ENCODE results near the gene ARPC5L. TPM values are rescaled to one million over a fixed set of nuclear protein-coding genes. Genes with fewer than 3 reads are reported as not detected.
"Not testable (repeated sequence)": the region's sequence is repeated elsewhere in the genome, so short reads cannot be mapped to it uniquely, and the experiment has no call there.

Gene ARPC5L
- total RNA-seq, 1 donor from 2014 or later = 36.3 TPM

GRCh38 chr9:124839612-124840299 lies 22.2 kb upstream of the ARPC5L start:
- no peaks in the 10 kb centered on the region for H3K36me3 ChIP-seq (ENCODE audit: control insufficient read depth, insufficient read depth, low read length)
- peak; percentile 64 for TF ChIP-seq CTCF (IDR thresholded peaks at IDR 0.05; ENCODE audit: insufficient read depth, low read length, poor library complexity, severe bottlenecking)
- H3K27me3 ChIP-seq (ENCODE audit: control insufficient read depth, insufficient read depth, low read length) = no peaks in the 10 kb centered on the region
- H3K4me3 ChIP-seq (ENCODE audit: low read depth, low read length) = no peak overlapping the region
- DNase-seq (ENCODE audit: low read depth) = no peak

GRCh38 chr9:124840300-124840833 lies 21.6 kb upstream of the ARPC5L start:
- peak; percentile 46 for TF ChIP-seq CTCF (IDR thresholded peaks at IDR 0.05; ENCODE audit: insufficient read depth, low read length, poor library complexity, severe bottlenecking)

GRCh38 chr9:124841075-124841821 lies 20.7 kb upstream of the ARPC5L start:
- Histone ChIP-seq H3K4me3 (ENCODE audit: low read depth, low read length) (no peak overlapping the region), H3K36me3 (ENCODE audit: control insufficient read depth, insufficient read depth, low read length) (no peaks in the 10 kb centered on the region), H3K27me3 (ENCODE audit: control insufficient read depth, insufficient read depth, low read length) (no peaks in the 10 kb centered on the region)
- DNase-seq (ENCODE audit: low read depth) = no peak
- TF ChIP-seq CTCF (IDR thresholded peaks at IDR 0.05; ENCODE audit: insufficient read depth, low read length, poor library complexity, severe bottlenecking) = no peak

More at GRCh38 chr9:124840300-124840833, 21.6 kb upstream of the ARPC5L start:
- no peaks in the 10 kb centered on the region for H3K27me3 ChIP-seq (ENCODE audit: control insufficient read depth, insufficient read depth, low read length)
- no peak overlapping the region for H3K4me3 ChIP-seq (ENCODE audit: low read depth, low read length)
- no peak for DNase-seq (ENCODE audit: low read depth)
- H3K36me3 ChIP-seq (ENCODE audit: control insufficient read depth, insufficient read depth, low read length) = no peaks in the 10 kb centered on the region

GRCh38 chr9:124843456-124844034 lies 18.4 kb upstream of the ARPC5L start:
- Histone ChIP-seq H3K36me3 (ENCODE audit: control insufficient read depth, insufficient read depth, low read length) (no peaks in the 10 kb centered on the region), H3K4me3 (ENCODE audit: low read depth, low read length) (no peak overlapping the region), H3K27me3 (ENCODE audit: control insufficient read depth, insufficient read depth, low read length) (no peaks in the 10 kb centered on the region)
- no peak for TF ChIP-seq CTCF (IDR thresholded peaks at IDR 0.05; ENCODE audit: insufficient read depth, low read length, poor library complexity, severe bottlenecking)
- DNase-seq (ENCODE audit: low read depth) = no peak

- TF ChIP-seq CTCF (IDR thresholded peaks at IDR 0.05; ENCODE audit: insufficient read depth, low read length, poor library complexity, severe bottlenecking) = no peak
- no peak overlapping the region for H3K4me3 ChIP-seq (ENCODE audit: low read depth, low read length)
- H3K27me3 ChIP-seq (ENCODE audit: control insufficient read depth, insufficient read depth, low read length) = no peaks in the 10 kb centered on the region
- no peaks in the 10 kb centered on the region for H3K36me3 ChIP-seq (ENCODE audit: control insufficient read depth, insufficient read depth, low read length)
- DNase-seq (ENCODE audit: low read depth) = no peak
Observed at GRCh38 chr9:124844291-124844690, 17.6 kb upstream of the ARPC5L start.

- H3K4me3 ChIP-seq (ENCODE audit: low read depth, low read length); DNase-seq (ENCODE audit: low read depth); H3K27me3 ChIP-seq (ENCODE audit: control insufficient read depth, insufficient read depth, low read length); H3K36me3 ChIP-seq (ENCODE audit: control insufficient read depth, insufficient read depth, low read length): not testable (repeated sequence)
Observed at GRCh38 chr9:124846467-124846866, 15.5 kb upstream of the ARPC5L start.

Measured in kidney epithelial cell (primary cell).